ENCODE results near the gene ING3.

ING3 gene

GRCh38 chr7:120987280-120987679, 36.7 kb downstream of the ING3 start:
- in situ Hi-C loops (cut with HindIII; ENCODE audit: low pct_unique_long_range_greater_than_20kb, low sequenced_read_pairs), result no loop called here
- TF ChIP-seq JUND (IDR thresholded peaks at IDR 0.05; ENCODE audit: low read depth), result no peak
- no peak for DNase-seq (ENCODE audit: low read depth in 1 of 2, low spot score in 1 of 2)

GRCh38 chr7:120987683-120988590, 37.4 kb downstream of the ING3 start:
- in situ Hi-C loops (cut with HindIII; ENCODE audit: low pct_unique_long_range_greater_than_20kb, low sequenced_read_pairs), result no loop called here
- peak; percentile 34 to 79 for DNase-seq (ENCODE audit: low read depth in 1 of 2, low spot score in 1 of 2)
- TF ChIP-seq JUND (IDR thresholded peaks at IDR 0.05; ENCODE audit: low read depth), result no peak

- no peak for DNase-seq (ENCODE audit: low read depth in 1 of 2, low spot score in 1 of 2)
- no peak for TF ChIP-seq JUND (IDR thresholded peaks at IDR 0.05; ENCODE audit: low read depth)
- in situ Hi-C loops (cut with HindIII; ENCODE audit: low pct_unique_long_range_greater_than_20kb, low sequenced_read_pairs), result no loop called here
These were observed 38.1 kb downstream of the ING3 start, which contains the start of gene CPED1 for GRCh38 chr7:120988591-120989256. Gene CPED1, plus strand, starts transcription at chr7:120988711. Its CDS starts 911 bp downstream, at chr7:120989622.

- in situ Hi-C loops (cut with HindIII; ENCODE audit: low pct_unique_long_range_greater_than_20kb, low sequenced_read_pairs), result no loop called here
- DNase-seq (ENCODE audit: low read depth in 1 of 2, low spot score in 1 of 2), result no peak
- no peak for TF ChIP-seq JUND (IDR thresholded peaks at IDR 0.05; ENCODE audit: low read depth)
These were observed 39.0 kb downstream of the ING3 start for GRCh38 chr7:120989257-120990220.

- in situ Hi-C loops (cut with HindIII; ENCODE audit: low pct_unique_long_range_greater_than_20kb, low sequenced_read_pairs), result no loop called here
- no peak for TF ChIP-seq JUND (IDR thresholded peaks at IDR 0.05; ENCODE audit: low read depth)
- no peak for DNase-seq (ENCODE audit: low read depth in 1 of 2, low spot score in 1 of 2)
These were observed 40.0 kb downstream of the ING3 start for GRCh38 chr7:120990468-120991118.

GRCh38 chr7:120991161-120991560, 40.6 kb downstream of the ING3 start:
- in situ Hi-C loops (cut with HindIII; ENCODE audit: low pct_unique_long_range_greater_than_20kb, low sequenced_read_pairs), result no loop called here
- no peak for TF ChIP-seq JUND (IDR thresholded peaks at IDR 0.05; ENCODE audit: low read depth)
- no peak for DNase-seq (ENCODE audit: low read depth in 1 of 2, low spot score in 1 of 2)

- no peak for DNase-seq (ENCODE audit: low read depth in 1 of 2, low spot score in 1 of 2)
- in situ Hi-C loops (cut with HindIII; ENCODE audit: low pct_unique_long_range_greater_than_20kb, low sequenced_read_pairs), result no loop called here
- TF ChIP-seq JUND (IDR thresholded peaks at IDR 0.05; ENCODE audit: low read depth), result no peak
These were observed 41.0 kb downstream of the ING3 start for GRCh38 chr7:120991581-120991980.

- no peak for DNase-seq (ENCODE audit: low read depth in 1 of 2, low spot score in 1 of 2)
- in situ Hi-C loops (cut with HindIII; ENCODE audit: low pct_unique_long_range_greater_than_20kb, low sequenced_read_pairs), result no loop called here
- TF ChIP-seq JUND (IDR thresholded peaks at IDR 0.05; ENCODE audit: low read depth), result no peak
These were observed 41.8 kb downstream of the ING3 start for GRCh38 chr7:120992272-120992964.

- no peak for TF ChIP-seq JUND (IDR thresholded peaks at IDR 0.05; ENCODE audit: low read depth)
- in situ Hi-C loops (cut with HindIII; ENCODE audit: low pct_unique_long_range_greater_than_20kb, low sequenced_read_pairs), result no loop called here
- DNase-seq (ENCODE audit: low read depth in 1 of 2, low spot score in 1 of 2), result no peak
These were observed 42.5 kb downstream of the ING3 start for GRCh38 chr7:120992965-120993494.

- in situ Hi-C loops (cut with HindIII; ENCODE audit: low pct_unique_long_range_greater_than_20kb, low sequenced_read_pairs), result no loop called here
- TF ChIP-seq JUND (IDR thresholded peaks at IDR 0.05; ENCODE audit: low read depth), result no peak
- DNase-seq (ENCODE audit: low read depth in 1 of 2, low spot score in 1 of 2), result no peak
These were observed 43.1 kb downstream of the ING3 start for GRCh38 chr7:120993553-120994191.
